Stomach (tissue), 9 donors: ENCODE results near the gene CLEC10A. TPM values are rescaled to one million over a fixed set of nuclear protein-coding genes. Genes with fewer than 3 reads are reported as not detected.
"Not testable (repeated sequence)": the region's sequence is repeated elsewhere in the genome, so short reads cannot be mapped to it uniquely, and the experiment has no call there.

Source experiments
- DNase-seq, 2 donors: peaks; one replicate each; pipeline versions ENCODE4 v3.0.0 to v3.0.0-alpha.2; 2013 to 2019
- H3K27ac ChIP-seq, 5 donors: fragments of 200-600 bp in 4 of 5; sonication (generic) in 4 of 5; one replicate each; pipeline ENCODE4 v1.5.1; 2013 to 2019; ENCODE audit warnings: mild to moderate bottlenecking in 1 of 5, moderate library complexity in 1 of 5
- H3K27me3 ChIP-seq, 3 donors: fragments of 200-600 bp; sonication (generic); one replicate each; pipeline ENCODE4 v1.5.1; 2017 to 2019; ENCODE audit warnings: mixed run types in 1 of 3
- H3K36me3 ChIP-seq, 4 donors: fragments of 200-600 bp; sonication (generic); 1 replicate in 3 of 4; 2 replicates in 1 of 4; pipeline ENCODE4 v1.5.1; 2016 to 2019
- H3K4me1 ChIP-seq, 4 donors: fragments of 200-600 bp; sonication (generic); one replicate each; pipeline ENCODE4 v1.5.1; 2016 to 2019
- H3K4me3 ChIP-seq, 4 donors: fragments of 200-600 bp; sonication (generic) in 3 of 4; one replicate each; pipeline ENCODE4 v1.5.1; 2016 to 2019; ENCODE audit warnings: mild to moderate bottlenecking in 1 of 4
- H3K9me3 ChIP-seq, 4 donors: fragments of 200-600 bp; sonication (generic); one replicate each; pipeline ENCODE4 v1.5.1; 2016 to 2019
- CTCF ChIP-seq, 7 experiments: fragments of 450-650 bp in 4 of 7; fragments of 200-600 bp in 3 of 7; sonication (generic) in 3 of 7; IDR thresholded peaks; one replicate each; pipeline ENCODE4 v1.5.1; 2016 to 2019; ENCODE audit warnings: antibody characterized with exemption in 7 of 7, control low read depth in 2 of 7, mild to moderate bottlenecking in 1 of 7
- EP300 ChIP-seq: sonication (generic); formaldehyde crosslinking; IDR thresholded peaks from one replicate; pipeline ENCODE4 v1.6.1; 2017; ENCODE audit warnings: antibody characterized with exemption
- POLR2A ChIP-seq, 4 donors: fragments of 450-650 bp; IDR thresholded peaks; one replicate each; pipeline ENCODE4 v1.6.1; 2016; ENCODE audit warnings: antibody characterized with exemption in 4 of 4, control low read depth in 2 of 4, mild to moderate bottlenecking in 1 of 4, moderate library complexity in 1 of 4
- POLR2AphosphoS5 ChIP-seq, 3 donors: sonication (generic); formaldehyde crosslinking; IDR thresholded peaks; one replicate each; pipeline ENCODE4 v1.6.1; 2016; ENCODE audit warnings: antibody characterized with exemption in 3 of 3
- WGBS, 5 donors: extraction: QIAGEN DNeasy Blood & Tissue Kit in 3 of 5; methylation state at CpG; one replicate each; pipeline versions ENCODE4 v1.1.5 to v1.1.7; 2013 to 2018; 5-methylcytosine and 5-hydroxymethylcytosine counted together
- intact Hi-C: fragments of 100-400 bp; cut with DNase I; formaldehyde crosslinking; loops from one replicate; pipeline ENCODE4 v1.15.1; 2023; ENCODE audit warnings: low total_unique reads
- polyA plus RNA-seq, 3 donors: library from polyadenylated mRNA; stranded (reverse); fragments of 200-250 nt; gene quantifications; one replicate each; pipeline ENCODE4 v1.2.3, GENCODE V29; 2013
- total RNA-seq, 5 donors: library from RNA; depleted of rRNA; stranded (reverse); fragments of >200 nt; gene quantifications; one replicate each; pipeline versions ENCODE4 v1.1.0 to v1.2.3, GENCODE V29; 2014 to 2016
- donor health status: healthy with polysubstance abuse.
- donor health status: Bipolar disorder and iron deficiency.
- donor health status: healthy.

CLEC10A gene
- total and polyA plus RNA-seq, 8 donors: 0.75 to 6.6 (median 2.2) TPM; not detected in 3

- Histone ChIP-seq H3K36me3 (no peaks in the 10 kb centered on the region), H3K4me3 (no peak overlapping the region), H3K27me3 (peaks cover 3 to 63% (median 3%) of the 10 kb centered on the region in 3 donors), H3K4me1 (no peaks in the 10 kb centered on the region), H3K27ac (no peak overlapping the region), H3K9me3 (no peaks in the 10 kb centered on the region)
- intact Hi-C loops: no loop called here
- no peak for DNase-seq
- TF ChIP-seq POLR2AphosphoS5 (IDR thresholded peaks at IDR 0.05): no peak
- WGBS, 5 donors: 50 to 74% (median 66%) methylated on average over 6 of the region's 6 CpGs
Measured at GRCh38 chr17:7102421-7102820, 22.4 kb upstream of the CLEC10A start.

- no peak for DNase-seq
- TF ChIP-seq POLR2AphosphoS5 (IDR thresholded peaks at IDR 0.05): no peak
- no peak for TF ChIP-seq EP300
- TF ChIP-seq POLR2A (IDR thresholded peaks at IDR 0.05): no peak
- TF ChIP-seq CTCF (IDR thresholded peaks at IDR 0.05): no peak
- Histone ChIP-seq H3K9me3 (no peaks in the 10 kb centered on the region), H3K4me3 (no peak overlapping the region), H3K27ac (no peak overlapping the region), H3K27me3 (peaks cover 3 to 64% (median 3%) of the 10 kb centered on the region in 3 donors), H3K36me3 (no peaks in the 10 kb centered on the region), H3K4me1 (no peaks in the 10 kb centered on the region)
- intact Hi-C loops: no loop called here
- 84 to 88% (median 86%) methylated on average over 14 of the region's 14 CpGs for WGBS, 5 donors
Measured at GRCh38 chr17:7101531-7101930, 21.5 kb upstream of the CLEC10A start.

GRCh38 chr17:7100641-7101379 is 20.8 kb upstream of the CLEC10A start:
- H3K4me1 ChIP-seq, H3K9me3 ChIP-seq, H3K27ac ChIP-seq, DNase-seq, H3K36me3 ChIP-seq, intact Hi-C loops, H3K4me3 ChIP-seq: not testable (repeated sequence)
- peaks cover 3 to 63% (median 3%) of the 10 kb centered on the region in 3 donors for H3K27me3 ChIP-seq
- WGBS, 5 donors: 89 to 93% (median 92%) methylated on average over 16 to 49 of the region's 50 CpGs

GRCh38 chr17:7098802-7099459 is 18.9 kb upstream of the CLEC10A start:
- intact Hi-C loops: no loop called here
- Histone ChIP-seq H3K4me3 (no peak overlapping the region), H3K27ac (no peak overlapping the region), H3K9me3 (no peaks in the 10 kb centered on the region), H3K27me3 (peaks cover 3 to 64% (median 3%) of the 10 kb centered on the region in 3 donors), H3K36me3 (no peaks in the 10 kb centered on the region), H3K4me1 (no peaks in the 10 kb centered on the region)
- 79 to 83% (median 82%) methylated on average over 13 of the region's 13 CpGs for WGBS, 5 donors
- no peak for TF ChIP-seq POLR2AphosphoS5 (IDR thresholded peaks at IDR 0.05)
- TF ChIP-seq POLR2A (IDR thresholded peaks at IDR 0.05): no peak
- no peak for TF ChIP-seq EP300
- TF ChIP-seq CTCF (IDR thresholded peaks at IDR 0.05): no peak
- no peak for DNase-seq

- WGBS, 5 donors: 44 to 70% (median 53%) methylated on average over 5 of the region's 5 CpGs
- no peak for TF ChIP-seq CTCF (IDR thresholded peaks at IDR 0.05)
- H3K9me3 ChIP-seq: no peaks in the 10 kb centered on the region
- intact Hi-C loops: no loop called here
- H3K27me3 ChIP-seq: peaks cover 3 to 59% (median 3%) of the 10 kb centered on the region in 3 donors
- DNase-seq: no peak
- no peaks in the 10 kb centered on the region for H3K36me3 ChIP-seq
- H3K4me3 ChIP-seq: no peak overlapping the region
- H3K27ac ChIP-seq: no peak overlapping the region
- no peaks in the 10 kb centered on the region for H3K4me1 ChIP-seq
Measured at GRCh38 chr17:7097940-7098339, 17.9 kb upstream of the CLEC10A start.
